HG03442 (cell line): ENCODE measurements around the gene NRSN2.
"Not testable (repeated sequence)": the region's sequence is repeated elsewhere in the genome, so short reads cannot be mapped to it uniquely, and the experiment has no call there.

Experiments
- ATAC-seq: cut with Tn5 transposase; IDR thresholded peaks from one replicate; pipeline ENCODE4 v1.9.1; 2021; ENCODE audit warnings: mild to moderate bottlenecking, moderate library complexity; ENCODE audit not compliant: unreplicated experiment

NRSN2 gene

GRCh38 chr20:373171-373890 is 26.4 kb downstream of the NRSN2 start:
- ATAC-seq = no peak

- ATAC-seq = no peak
These were observed 28.5 kb downstream of the NRSN2 start for GRCh38 chr20:375265-375889.

- no peak for ATAC-seq
These were observed 29.2 kb downstream of the NRSN2 start for GRCh38 chr20:376089-376488.

GRCh38 chr20:376750-377149 is 29.8 kb downstream of the NRSN2 start:
- no peak for ATAC-seq

- not testable (repeated sequence) for ATAC-seq
These were observed 30.7 kb downstream of the NRSN2 start for GRCh38 chr20:377578-377977.

GRCh38 chr20:378961-379336 is 32.0 kb downstream of the NRSN2 start:
- ATAC-seq = no peak

- ATAC-seq = peak; percentile 60
These were observed 34.1 kb downstream of the NRSN2 start for GRCh38 chr20:380763-381580.

- ATAC-seq = peak; percentile 58
These were observed 34.8 kb downstream of the NRSN2 start for GRCh38 chr20:381581-382290.

GRCh38 chr20:382291-383115 is 35.6 kb downstream of the NRSN2 start:
- ATAC-seq = no peak

GRCh38 chr20:383889-384288 is 37.0 kb downstream of the NRSN2 start:
- no peak for ATAC-seq

- no peak for ATAC-seq
These were observed 37.8 kb downstream of the NRSN2 start for GRCh38 chr20:384723-385122.

- ATAC-seq = no peak
These were observed 38.5 kb downstream of the NRSN2 start for GRCh38 chr20:385448-385847.

- not testable (repeated sequence) for ATAC-seq
These were observed 39.7 kb downstream of the NRSN2 start for GRCh38 chr20:386634-387033.

GRCh38 chr20:387520-387919 is 40.6 kb downstream of the NRSN2 start:
- ATAC-seq = no peak

- ATAC-seq = no peak
These were observed 41.4 kb downstream of the NRSN2 start for GRCh38 chr20:388034-388994.

- ATAC-seq = no peak
These were observed 42.3 kb downstream of the NRSN2 start for GRCh38 chr20:389220-389619.

- ATAC-seq = no peak
These were observed 44.3 kb downstream of the NRSN2 start for GRCh38 chr20:391041-391711.

GRCh38 chr20:393296-393695 is 46.4 kb downstream of the NRSN2 start:
- ATAC-seq = not testable (repeated sequence)

- ATAC-seq = no peak
These were observed 49.3 kb downstream of the NRSN2 start for GRCh38 chr20:396252-396618.
